GM12878 (cell line): Measurements from ENCODE around the gene COL19A1. TPM values are rescaled to one million over a fixed set of nuclear protein-coding genes. Genes with fewer than 3 reads are reported as not detected.

ENCODE experiments used
- ATF7 ChIP-seq: fragments of 450-650 bp; IDR thresholded peaks from 2 replicates; pipeline ENCODE4 v1.6.1; 2016; ENCODE audit warnings: low read depth, mild to moderate bottlenecking
- CBFB ChIP-seq: IDR thresholded peaks from 2 replicates; pipeline ENCODE4 v1.6.1; 2016; ENCODE audit warnings: antibody characterized with exemption, low read depth
- CUX1 ChIP-seq: IDR thresholded peaks from 2 replicates; pipeline ENCODE4 v1.6.1; 2012; ENCODE audit warnings: improper control_type of control experiment, low read depth, low read length; ENCODE audit not compliant: insufficient replicate concordance
- E2F8 ChIP-seq: fragments of 450-650 bp; IDR thresholded peaks from 2 replicates; pipeline ENCODE4 v1.6.1; 2018; ENCODE audit warnings: mild to moderate bottlenecking, low read depth, moderate library complexity; ENCODE audit not compliant: partially characterized antibody
- EED ChIP-seq: sonication (generic); IDR thresholded peaks from 2 replicates; pipeline ENCODE4 v1.6.1; 2016; ENCODE audit warnings: antibody characterized with exemption, low read depth
- KLF5 ChIP-seq: fragments of 450-650 bp; IDR thresholded peaks from 2 replicates; pipeline ENCODE4 v1.6.1; 2014; ENCODE audit warnings: mild to moderate bottlenecking; ENCODE audit not compliant: partially characterized antibody
- LARP7 ChIP-seq: fragments of 450-650 bp; IDR thresholded peaks from 2 replicates; pipeline ENCODE4 v1.6.1; 2017; ENCODE audit warnings: mild to moderate bottlenecking
- NR2C1 ChIP-seq: fragments of 450-650 bp; IDR thresholded peaks from 2 replicates; pipeline ENCODE4 v1.6.1; 2017; ENCODE audit warnings: antibody characterized with exemption, mild to moderate bottlenecking, moderate library complexity
- NR2F1 ChIP-seq: fragments of 450-650 bp; conservative IDR thresholded peaks from 2 replicates; pipeline ENCODE4 v1.6.1; 2017; ENCODE audit warnings: mild to moderate bottlenecking
- NRF1 ChIP-seq: conservative IDR thresholded peaks from 2 replicates; pipeline ENCODE4 v1.6.1; 2011; ENCODE audit warnings: mild to moderate bottlenecking, low read depth, low read length, improper control_type of control experiment
- PBX3 ChIP-seq: IDR thresholded peaks from 2 replicates; pipeline ENCODE4 v1.6.1; 2011; ENCODE audit warnings: mild to moderate bottlenecking, low read depth, low read length, moderate library complexity; ENCODE audit not compliant: insufficient replicate concordance
- POLR2AphosphoS5 ChIP-seq: IDR thresholded peaks from 2 replicates; pipeline ENCODE4 v1.6.1; 2011; ENCODE audit warnings: mild to moderate bottlenecking, low read length, inconsistent platforms
- RB1 ChIP-seq: fragments of 450-650 bp; formaldehyde crosslinking; IDR thresholded peaks from 2 replicates; pipeline ENCODE4 v1.6.1; 2017; ENCODE audit warnings: mild to moderate bottlenecking, borderline replicate concordance
- RBBP5 ChIP-seq: fragments of 200-600 bp; sonication (generic); conservative IDR thresholded peaks from 2 replicates; pipeline ENCODE4 v1.6.1; 2016
- RUNX3 ChIP-seq: IDR thresholded peaks from 2 replicates; pipeline ENCODE4 v1.6.1; 2012; ENCODE audit warnings: low read length, inconsistent platforms
- TCF12 ChIP-seq: IDR thresholded peaks from 2 replicates; pipeline ENCODE4 v1.6.1; 2011; ENCODE audit warnings: low read depth, mild to moderate bottlenecking, low read length
- ZNF24 ChIP-seq: fragments of 450-650 bp; IDR thresholded peaks from 2 replicates; pipeline ENCODE4 v1.6.1; 2017; ENCODE audit warnings: antibody characterized with exemption, mild to moderate bottlenecking
- polyA plus RNA-seq, 11 experiments: library from polyadenylated mRNA; depleted of rRNA in 4 of 11; unstranded in 6 of 11; stranded (reverse) in 5 of 11; fragments of >200 nt; fragmentation: Nextera tagmentation in 4 of 11; fragmentation: Illumina TruSeq in 1 of 11; extraction: Ambion mirVana in 4 of 11; extraction: Trizol in 1 of 11; gene quantifications; 1 replicate in 1 of 11; 2 replicates in 10 of 11; pipeline versions ENCODE4 v1.2.1 to v1.2.3, GENCODE V29; 2011 to 2016; ENCODE audit warnings: inconsistent platforms in 2 of 11, missing spikeins in 2 of 11, low read depth in 1 of 11
- total RNA-seq, 4 experiments: library from RNA; depleted of rRNA in 3 of 4; stranded (reverse); fragments of >200 nt in 3 of 4; fragmentation: Illumina TruSeq in 1 of 4; extraction: Trizol in 1 of 4; gene quantifications; 2 replicates each; pipeline versions ENCODE4 v1.2.1 to v1.2.3, GENCODE V29; 2013 to 2021

The COL19A1 gene
- total and polyA plus RNA-seq, 10 of the 15 experiments (the other 5 are each of a cell fraction or from before 2014, with no cell fraction given) = 1.1 to 13.5 (median 4.1) TPM

GRCh38 chr6:69881322-69882151 is 15.2 kb downstream of the COL19A1 start (continued):
- TF ChIP-seq CUX1 (peak; percentile 44), TCF12 (0 out of 2 replicates have a peak, but pooled peaks have one; percentile 29), RUNX3 (peak; percentile 98), POLR2AphosphoS5 (peak; percentile 84), CBFB (peak; percentile 64; the same call in 1 of the 2 replicates), PBX3 (no peak), NR2C1 (no peak), RB1 (no peak), ZNF24 (0 out of 2 replicates have a peak, but pooled peaks have one; percentile 33), KLF5 (no peak), EED (peak; percentile 62), ATF7 (0 out of 2 replicates have a peak, but pooled peaks have one; percentile 38), LARP7 (no peak), E2F8 (no peak), NRF1 (no peak), NR2F1 (no peak), RBBP5 (no peak)
